ENCODE data around the gene CHDH. TPM values are rescaled to one million over a fixed set of nuclear protein-coding genes. Genes with fewer than 3 reads are reported as not detected.

The CHDH gene
- total RNA-seq, 2 donors from 2014 or later = 0.50 to 0.94 TPM

- no peak overlapping the region for H3K4me3 Mint-ChIP-seq
- H3K27me3 Mint-ChIP-seq = peaks cover 38% of the 10 kb centered on the region
- DNase-seq (no peak), ATAC-seq (no peak)
- H3K4me1 Mint-ChIP-seq = no peaks in the 10 kb centered on the region
- H3K27ac Mint-ChIP-seq = no peak overlapping the region
- no peaks in the 10 kb centered on the region for H3K36me3 Mint-ChIP-seq (ENCODE audit: low read depth)
- H3K9me3 ChIP-seq (ENCODE audit: control insufficient read depth, low read length, poor library complexity, severe bottlenecking) = no peaks in the 10 kb centered on the region
Measured at GRCh38 chr3:53805463-53806159, 40.6 kb downstream of the CHDH start.

DNA sequence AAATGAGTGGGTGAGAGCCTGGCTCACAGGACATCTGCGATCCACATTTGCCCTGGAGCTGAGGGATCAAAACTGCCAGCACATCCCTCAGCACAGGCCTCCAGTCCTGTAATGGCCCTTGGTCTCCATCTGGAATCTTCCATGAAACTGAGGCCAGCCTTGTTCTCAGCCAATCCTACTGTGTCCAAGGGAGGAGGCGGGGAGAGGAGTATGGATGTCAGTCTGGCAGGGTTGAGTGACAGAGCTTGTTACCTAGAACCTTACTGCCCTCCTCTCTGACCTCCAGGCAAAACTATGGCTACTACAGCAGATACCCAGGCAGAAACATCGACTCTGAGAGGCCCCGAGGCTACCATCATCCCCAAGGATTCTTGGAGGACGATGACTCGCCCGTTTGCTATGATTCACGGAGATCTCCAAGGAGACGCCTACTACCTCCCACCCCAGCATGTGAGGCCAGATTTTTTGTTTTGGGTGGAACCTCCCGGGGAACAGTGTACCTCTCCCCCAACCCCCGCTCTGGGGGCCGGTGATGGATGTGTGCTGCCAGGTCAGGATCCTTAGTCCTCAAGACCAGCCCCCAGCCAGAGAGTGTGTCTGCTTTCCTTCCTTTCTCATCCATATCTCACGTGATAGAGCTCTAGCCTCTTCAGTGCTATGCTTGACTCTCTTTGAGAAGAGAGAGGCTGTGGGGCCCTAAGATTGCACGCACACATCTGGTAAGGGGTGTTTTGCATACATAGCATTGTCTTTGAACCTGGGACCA is 41.3 kb downstream of the CHDH start:
- Mint-ChIP-seq H3K36me3 (ENCODE audit: low read depth) (no peaks in the 10 kb centered on the region), H3K4me3 (no peak overlapping the region), H3K27me3 (peaks cover 38% of the 10 kb centered on the region), H3K27ac (no peak overlapping the region), H3K4me1 (no peaks in the 10 kb centered on the region)
- ATAC-seq = no peak
- no peak for DNase-seq
- no peaks in the 10 kb centered on the region for H3K9me3 ChIP-seq (ENCODE audit: control insufficient read depth, low read length, poor library complexity, severe bottlenecking)

GRCh38 chr3:53803816-53804695 is 42.2 kb downstream of the CHDH start:
- Mint-ChIP-seq H3K4me3 (no peak overlapping the region), H3K36me3 (ENCODE audit: low read depth) (no peaks in the 10 kb centered on the region), H3K27ac (no peak overlapping the region), H3K4me1 (no peaks in the 10 kb centered on the region), H3K27me3 (peaks cover 38% of the 10 kb centered on the region)
- DNase-seq (no peak), ATAC-seq (no peak)
- no peaks in the 10 kb centered on the region for H3K9me3 ChIP-seq (ENCODE audit: control insufficient read depth, low read length, poor library complexity, severe bottlenecking)

GRCh38 chr3:53803124-53803815 is 42.9 kb downstream of the CHDH start:
- no peaks in the 10 kb centered on the region for H3K9me3 ChIP-seq (ENCODE audit: control insufficient read depth, low read length, poor library complexity, severe bottlenecking)
- no peak overlapping the region for H3K4me3 Mint-ChIP-seq
- no peaks in the 10 kb centered on the region for H3K4me1 Mint-ChIP-seq
- DNase-seq = no peak
- ATAC-seq = no peak
- H3K27me3 Mint-ChIP-seq = peaks cover 30% of the 10 kb centered on the region
- H3K36me3 Mint-ChIP-seq (ENCODE audit: low read depth) = no peaks in the 10 kb centered on the region
- H3K27ac Mint-ChIP-seq = no peak overlapping the region

GRCh38 chr3:53802256-53802880 is 43.9 kb downstream of the CHDH start:
- peaks cover 25% of the 10 kb centered on the region for H3K27me3 Mint-ChIP-seq
- DNase-seq = no peak
- no peak for ATAC-seq
- H3K4me1 Mint-ChIP-seq = no peaks in the 10 kb centered on the region
- H3K9me3 ChIP-seq (ENCODE audit: control insufficient read depth, low read length, poor library complexity, severe bottlenecking) = no peaks in the 10 kb centered on the region
- H3K27ac Mint-ChIP-seq = no peak overlapping the region
- no peak overlapping the region for H3K4me3 Mint-ChIP-seq
- H3K36me3 Mint-ChIP-seq (ENCODE audit: low read depth) = no peaks in the 10 kb centered on the region

DNA sequence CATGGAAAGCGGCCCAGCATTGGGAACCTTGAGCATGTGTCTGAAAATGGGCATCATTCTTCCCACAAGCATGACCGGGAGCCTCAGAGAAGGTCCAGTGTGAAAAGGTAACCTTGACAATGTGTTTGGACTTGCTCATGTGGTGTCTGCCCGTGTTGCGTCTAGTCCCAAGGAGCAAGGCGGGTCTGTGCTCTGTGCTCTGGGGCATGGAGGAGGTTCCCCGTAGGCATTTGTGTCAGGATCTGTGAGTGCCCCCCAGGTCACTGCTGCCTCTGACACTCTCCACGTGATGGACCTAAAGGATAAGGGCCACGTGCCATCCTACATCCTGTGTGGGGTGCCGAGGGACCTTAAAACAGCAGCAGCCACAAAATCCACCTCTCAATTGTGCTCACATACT is 44.9 kb downstream of the CHDH start:
- no peaks in the 10 kb centered on the region for H3K9me3 ChIP-seq (ENCODE audit: control insufficient read depth, low read length, poor library complexity, severe bottlenecking)
- Mint-ChIP-seq H3K4me3 (no peak overlapping the region), H3K27me3 (peaks cover 19% of the 10 kb centered on the region), H3K36me3 (ENCODE audit: low read depth) (no peaks in the 10 kb centered on the region), H3K4me1 (peaks cover under 1% of the 10 kb centered on the region), H3K27ac (no peak overlapping the region)
- no peak for DNase-seq
- ATAC-seq = no peak

- H3K27me3 Mint-ChIP-seq = peaks cover 27% of the 10 kb centered on the region
- ATAC-seq (no peak), DNase-seq (no peak)
- H3K4me1 Mint-ChIP-seq = peaks cover 2% of the 10 kb centered on the region
- no peaks in the 10 kb centered on the region for H3K9me3 ChIP-seq (ENCODE audit: control insufficient read depth, low read length, poor library complexity, severe bottlenecking)
- no peaks in the 10 kb centered on the region for H3K36me3 Mint-ChIP-seq (ENCODE audit: low read depth)
- H3K4me3 Mint-ChIP-seq = no peak overlapping the region
- H3K27ac Mint-ChIP-seq = no peak overlapping the region
Measured at GRCh38 chr3:53800041-53800906, 45.9 kb downstream of the CHDH start.

GRCh38 chr3:53799338-53799865 is 46.8 kb downstream of the CHDH start:
- H3K36me3 Mint-ChIP-seq (ENCODE audit: low read depth) = no peaks in the 10 kb centered on the region
- H3K4me1 Mint-ChIP-seq = peaks cover 2% of the 10 kb centered on the region

GRCh38 chr3:53798144-53798543 is 48.1 kb downstream of the CHDH start:
- no peaks in the 10 kb centered on the region for H3K9me3 ChIP-seq (ENCODE audit: control insufficient read depth, low read length, poor library complexity, severe bottlenecking)
- Mint-ChIP-seq H3K4me1 (peaks cover 2% of the 10 kb centered on the region), H3K4me3 (no peak overlapping the region), H3K27me3 (peaks cover 25% of the 10 kb centered on the region), H3K27ac (no peak overlapping the region), H3K36me3 (ENCODE audit: low read depth) (no peaks in the 10 kb centered on the region)
- ATAC-seq (no peak), DNase-seq (no peak)

More at GRCh38 chr3:53799338-53799865, 46.8 kb downstream of the CHDH start:
- Mint-ChIP-seq H3K4me3 (no peak overlapping the region), H3K27ac (no peak overlapping the region), H3K27me3 (peaks cover 25% of the 10 kb centered on the region)
- no peak for ATAC-seq
- no peak for DNase-seq
- H3K9me3 ChIP-seq (ENCODE audit: control insufficient read depth, low read length, poor library complexity, severe bottlenecking) = no peaks in the 10 kb centered on the region

- no peak overlapping the region for H3K27ac Mint-ChIP-seq
- H3K36me3 Mint-ChIP-seq (ENCODE audit: low read depth) = no peaks in the 10 kb centered on the region
- H3K27me3 Mint-ChIP-seq = peaks cover 30% of the 10 kb centered on the region
- no peaks in the 10 kb centered on the region for H3K9me3 ChIP-seq (ENCODE audit: control insufficient read depth, low read length, poor library complexity, severe bottlenecking)
- no peak for DNase-seq
- H3K4me1 Mint-ChIP-seq = peaks cover 2% of the 10 kb centered on the region
- ATAC-seq = no peak
- H3K4me3 Mint-ChIP-seq = no peak overlapping the region
Measured at GRCh38 chr3:53795789-53796560, 50.2 kb downstream of the CHDH start.

GRCh38 chr3:53795176-53795575 is 51.0 kb downstream of the CHDH start:
- ATAC-seq (no peak), DNase-seq (no peak)
- H3K9me3 ChIP-seq (ENCODE audit: control insufficient read depth, low read length, poor library complexity, severe bottlenecking) = no peaks in the 10 kb centered on the region
- no peak overlapping the region for H3K4me3 Mint-ChIP-seq
- H3K36me3 Mint-ChIP-seq (ENCODE audit: low read depth) = no peaks in the 10 kb centered on the region
- peaks cover 2% of the 10 kb centered on the region for H3K4me1 Mint-ChIP-seq
- H3K27me3 Mint-ChIP-seq = peaks cover 34% of the 10 kb centered on the region
- no peak overlapping the region for H3K27ac Mint-ChIP-seq
